ENCODE measurements around the gene SPOCK2. TPM values are rescaled to one million over a fixed set of nuclear protein-coding genes. Genes with fewer than 3 reads are reported as not detected.

Gene SPOCK2
- total and polyA plus RNA-seq, 2 of the 13 experiments (the other 11 are each of a cell fraction or from before 2014, with no cell fraction given) = 8.6 to 30.6 TPM

DNA sequence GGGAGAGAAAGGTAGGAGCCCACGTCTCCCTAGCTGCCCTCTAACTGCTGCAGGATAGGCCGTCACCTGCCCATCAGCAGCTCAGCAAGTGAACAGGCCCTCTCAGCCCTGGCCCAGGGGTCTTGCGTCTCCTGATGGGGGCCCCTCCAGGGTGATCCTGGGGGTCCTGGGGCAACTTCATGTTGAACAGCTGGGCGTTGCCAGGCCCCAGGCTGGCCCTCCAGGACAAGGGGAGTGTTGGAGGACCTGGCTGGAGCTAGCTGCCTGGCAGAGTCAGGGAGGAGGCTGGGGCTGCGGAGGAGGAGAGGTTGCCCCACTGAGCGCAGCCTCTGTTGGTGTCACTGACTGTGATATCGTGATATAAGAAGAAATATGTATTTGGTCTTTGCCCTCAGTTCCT lies 34.7 kb downstream of the SPOCK2 start (continued):
- TF ChIP-seq MEIS2 (CRISPR knock-in tag; IDR thresholded peaks at IDR 0.05) (no peak), ZNF10 (CRISPR knock-in tag; IDR thresholded peaks at IDR 0.05; ENCODE audit: borderline replicate concordance, low read depth) (no peak), MED8 (CRISPR knock-in tag; IDR thresholded peaks at IDR 0.05; ENCODE audit: insufficient replicate concordance) (no peak), RFXAP (CRISPR knock-in tag; IDR thresholded peaks at IDR 0.05; ENCODE audit: borderline replicate concordance) (no peak)

- Histone ChIP-seq H4K20me1 (ENCODE audit: insufficient read depth, low read length) (no peaks in the 10 kb centered on the region), H3K4me1 (ENCODE audit: insufficient read depth, low read length) (peaks cover 71% of the 10 kb centered on the region), H3K9ac (ENCODE audit: insufficient read depth, low read depth, low read length) (no peak overlapping the region), H3K79me2 (ENCODE audit: insufficient read depth, low read length) (no peaks in the 10 kb centered on the region), H3K27me3 (ENCODE audit: control insufficient read depth in 1 of 2, insufficient read depth in 2 of 2, low read length in 2 of 2) (no peaks in the 10 kb centered on the region), H3K27ac (ENCODE audit: extremely low read length, insufficient read depth, low read length) (no peak overlapping the region), H3K36me3 (replicated peaks in 1 of 2; ENCODE audit: control insufficient read depth in 1 of 2, insufficient read depth in 2 of 2, low read length in 2 of 2) (no peaks in the 10 kb centered on the region), H2AFZ (ENCODE audit: low read length) (no peak overlapping the region), H3K4me3 (replicated peaks in 1 of 3; ENCODE audit: insufficient read depth in 1 of 3, low read depth in 2 of 3, low read length in 3 of 3) (no peak overlapping the region), H3K4me2 (ENCODE audit: low read depth, low read length) (no peak overlapping the region), H3K9me3 (ENCODE audit: low read length) (peaks cover 5% of the 10 kb centered on the region; the same call in 1 of the 2 replicates)
- POLR2A ChIA-PET = interaction anchor here (3.9 kb wide), 1 partner anchor 95 kb away, joined by 30 read pairs; no protein-coding TSS in a partner anchor
- no peak for DNase-seq (ENCODE audit: low spot score)
- in situ Hi-C loops (cut with HindIII; ENCODE audit: extremely low pct_ligation_motif_present, low pct_unique_long_range_greater_than_20kb) = no loop called here
- no peak for FAIRE-seq
- BruUV-seq (replicated peaks) = no TSS peak
- intact Hi-C loops (cut with micrococcal nuclease; ENCODE audit: unreplicated experiment) = no loop called here
- WGBS (ENCODE audit: low lambda C conversion rate) = 14% methylated on average over 3 of the region's 3 CpGs
- no peak for ATAC-seq
- CTCF ChIA-PET (ENCODE audit: low intra/inter-chr PET ratio, low total read pairs) = no interaction called here
- TF ChIP-seq, protein P1, sequence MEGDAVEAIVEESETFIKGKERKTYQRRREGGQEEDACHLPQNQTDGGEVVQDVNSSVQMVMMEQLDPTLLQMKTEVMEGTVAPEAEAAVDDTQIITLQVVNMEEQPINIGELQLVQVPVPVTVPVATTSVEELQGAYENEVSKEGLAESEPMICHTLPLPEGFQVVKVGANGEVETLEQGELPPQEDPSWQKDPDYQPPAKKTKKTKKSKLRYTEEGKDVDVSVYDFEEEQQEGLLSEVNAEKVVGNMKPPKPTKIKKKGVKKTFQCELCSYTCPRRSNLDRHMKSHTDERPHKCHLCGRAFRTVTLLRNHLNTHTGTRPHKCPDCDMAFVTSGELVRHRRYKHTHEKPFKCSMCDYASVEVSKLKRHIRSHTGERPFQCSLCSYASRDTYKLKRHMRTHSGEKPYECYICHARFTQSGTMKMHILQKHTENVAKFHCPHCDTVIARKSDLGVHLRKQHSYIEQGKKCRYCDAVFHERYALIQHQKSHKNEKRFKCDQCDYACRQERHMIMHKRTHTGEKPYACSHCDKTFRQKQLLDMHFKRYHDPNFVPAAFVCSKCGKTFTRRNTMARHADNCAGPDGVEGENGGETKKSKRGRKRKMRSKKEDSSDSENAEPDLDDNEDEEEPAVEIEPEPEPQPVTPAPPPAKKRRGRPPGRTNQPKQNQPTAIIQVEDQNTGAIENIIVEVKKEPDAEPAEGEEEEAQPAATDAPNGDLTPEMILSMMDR (CRISPR knock-in tag; IDR thresholded peaks at IDR 0.05) = no peak
- TF ChIP-seq KLF13 (CRISPR knock-in tag; IDR thresholded peaks at IDR 0.05) (no peak), ZNF160 (CRISPR knock-in tag; IDR thresholded peaks at IDR 0.05) (no peak), TCF7L2 (IDR thresholded peaks at IDR 0.05; ENCODE audit: low read depth, low read length) (no peak), LCORL (IDR thresholded peaks at IDR 0.05) (no peak), LCORL (CRISPR knock-in tag; IDR thresholded peaks at IDR 0.05) (no peak), CSRNP1 (CRISPR knock-in tag; IDR thresholded peaks at IDR 0.05) (no peak), ZNF615 (CRISPR knock-in tag; IDR thresholded peaks at IDR 0.05; ENCODE audit: borderline replicate concordance) (no peak), ZNF775 (CRISPR knock-in tag; IDR thresholded peaks at IDR 0.05; ENCODE audit: borderline replicate concordance) (no peak), EEA1 (CRISPR knock-in tag; IDR thresholded peaks at IDR 0.05; ENCODE audit: borderline replicate concordance) (no peak), ZNF614 (CRISPR knock-in tag; IDR thresholded peaks at IDR 0.05; ENCODE audit: borderline replicate concordance) (no peak), SSRP1 (CRISPR knock-in tag; IDR thresholded peaks at IDR 0.05) (no peak)
- TF ChIP-seq, protein P2, sequence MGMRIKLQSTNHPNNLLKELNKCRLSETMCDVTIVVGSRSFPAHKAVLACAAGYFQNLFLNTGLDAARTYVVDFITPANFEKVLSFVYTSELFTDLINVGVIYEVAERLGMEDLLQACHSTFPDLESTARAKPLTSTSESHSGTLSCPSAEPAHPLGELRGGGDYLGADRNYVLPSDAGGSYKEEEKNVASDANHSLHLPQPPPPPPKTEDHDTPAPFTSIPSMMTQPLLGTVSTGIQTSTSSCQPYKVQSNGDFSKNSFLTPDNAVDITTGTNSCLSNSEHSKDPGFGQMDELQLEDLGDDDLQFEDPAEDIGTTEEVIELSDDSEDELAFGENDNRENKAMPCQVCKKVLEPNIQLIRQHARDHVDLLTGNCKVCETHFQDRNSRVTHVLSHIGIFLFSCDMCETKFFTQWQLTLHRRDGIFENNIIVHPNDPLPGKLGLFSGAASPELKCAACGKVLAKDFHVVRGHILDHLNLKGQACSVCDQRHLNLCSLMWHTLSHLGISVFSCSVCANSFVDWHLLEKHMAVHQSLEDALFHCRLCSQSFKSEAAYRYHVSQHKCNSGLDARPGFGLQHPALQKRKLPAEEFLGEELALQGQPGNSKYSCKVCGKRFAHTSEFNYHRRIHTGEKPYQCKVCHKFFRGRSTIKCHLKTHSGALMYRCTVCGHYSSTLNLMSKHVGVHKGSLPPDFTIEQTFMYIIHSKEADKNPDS (CRISPR knock-in tag; IDR thresholded peaks at IDR 0.05) = no peak
- TF ChIP-seq, protein P3, sequence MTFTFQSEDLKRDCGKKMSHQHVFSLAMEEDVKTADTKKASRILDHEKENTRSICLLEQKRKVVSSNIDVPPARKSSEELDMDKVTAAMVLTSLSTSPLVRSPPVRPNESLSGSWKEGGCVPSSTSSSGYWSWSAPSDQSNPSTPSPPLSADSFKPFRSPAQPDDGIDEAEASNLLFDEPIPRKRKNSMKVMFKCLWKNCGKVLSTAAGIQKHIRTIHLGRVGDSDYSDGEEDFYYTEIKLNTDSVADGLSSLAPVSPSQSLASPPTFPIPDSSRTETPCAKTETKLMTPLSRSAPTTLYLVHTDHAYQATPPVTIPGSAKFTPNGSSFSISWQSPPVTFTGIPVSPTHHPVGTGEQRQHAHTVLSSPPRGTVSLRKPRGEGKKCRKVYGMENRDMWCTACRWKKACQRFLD (CRISPR knock-in tag; IDR thresholded peaks at IDR 0.05; ENCODE audit: borderline replicate concordance) = no peak
Measured at GRCh38 chr10:72050873-72051272, 37.5 kb downstream of the SPOCK2 start.

All from HepG2 (cell line).